Mesodermal cell (in vitro differentiated cells): ENCODE results near the gene ANK3.
"Not testable (repeated sequence)": the region's sequence is repeated elsewhere in the genome, so short reads cannot be mapped to it uniquely, and the experiment has no call there.

ENCODE experiments used
- H3K27ac ChIP-seq: 2 replicates; pipeline ENCODE4 v1.7.0; 2013; ENCODE audit warnings: mild to moderate bottlenecking, low read depth, low read length, moderate library complexity; ENCODE audit not compliant: severe bottlenecking
- H3K36me3 ChIP-seq: 2 replicates; pipeline ENCODE4 v1.7.1; 2013; ENCODE audit warnings: mild to moderate bottlenecking, low read length, moderate library complexity; ENCODE audit not compliant: control insufficient read depth, insufficient read depth
- H3K4me1 ChIP-seq: one replicate; pipeline ENCODE4 v1.7.1; 2013; ENCODE audit warnings: mild to moderate bottlenecking, low read length; ENCODE audit not compliant: insufficient read depth, control insufficient read depth, poor library complexity, severe bottlenecking
- H3K4me3 ChIP-seq: 2 replicates; pipeline ENCODE4 v1.7.0; 2013; ENCODE audit warnings: low read length, control low read depth, mild to moderate bottlenecking; ENCODE audit not compliant: insufficient read depth, poor library complexity, severe bottlenecking; ENCODE audit errors: extremely low read depth
- H3K9me3 ChIP-seq: 2 replicates; pipeline ENCODE4 v1.7.1; 2013; ENCODE audit warnings: mild to moderate bottlenecking, low read length, moderate library complexity; ENCODE audit not compliant: control insufficient read depth
- WGBS, 2 experiments: methylation state at CpG; one replicate each; pipeline ENCODE4 v1.1.5; 2013; ENCODE audit warnings: missing lambda C conversion rate in 2 of 2; ENCODE audit not compliant: insufficient coverage in 2 of 2; 5-methylcytosine and 5-hydroxymethylcytosine counted together

Gene ANK3

GRCh38 chr10:60295028-60295937 is 94.4 kb downstream of the ANK3 start:
- no peaks in the 10 kb centered on the region for H3K9me3 ChIP-seq
- no peaks in the 10 kb centered on the region for H3K36me3 ChIP-seq
- H3K4me1 ChIP-seq: peaks cover 24% of the 10 kb centered on the region
- WGBS, 2 experiments: 97 to 100% methylated on average over 4 to 6 of the region's 9 CpGs
- no peak overlapping the region for H3K27ac ChIP-seq
- H3K4me3 ChIP-seq: no peak overlapping the region

DNA sequence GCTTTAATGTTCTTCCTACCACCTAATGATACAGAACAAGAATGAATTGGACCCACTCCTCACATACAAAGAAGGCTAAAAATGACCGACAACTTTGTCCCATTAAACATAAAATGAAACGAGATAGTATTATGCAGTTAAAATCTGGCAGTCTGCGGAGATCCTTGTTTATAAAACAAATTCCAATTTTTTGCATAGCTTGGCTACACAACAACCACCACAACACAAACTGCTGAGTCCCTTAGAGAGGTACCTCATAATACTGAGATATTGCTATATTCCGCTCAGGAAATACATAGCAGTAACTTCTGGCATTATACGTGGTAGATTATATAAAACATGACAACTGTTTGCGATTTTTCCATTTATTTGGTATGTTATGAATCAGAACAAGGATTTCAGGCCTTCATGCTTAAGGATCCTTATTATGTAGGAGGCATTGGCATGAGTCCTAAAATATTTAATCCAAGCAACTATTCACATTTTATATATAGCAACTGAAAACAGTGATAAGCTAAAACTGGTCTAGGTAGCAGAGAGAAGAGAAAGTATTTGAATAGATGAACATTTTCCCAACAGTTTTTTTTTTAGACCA is 96.0 kb downstream of the ANK3 start:
- Histone ChIP-seq H3K27ac (no peak overlapping the region), H3K4me1 (peaks cover 18% of the 10 kb centered on the region), H3K36me3 (no peaks in the 10 kb centered on the region), H3K4me3 (no peak overlapping the region), H3K9me3 (no peaks in the 10 kb centered on the region)
- 94 to 100% methylated on average over 1 to 3 of the region's 6 CpGs for WGBS, 2 experiments

DNA sequence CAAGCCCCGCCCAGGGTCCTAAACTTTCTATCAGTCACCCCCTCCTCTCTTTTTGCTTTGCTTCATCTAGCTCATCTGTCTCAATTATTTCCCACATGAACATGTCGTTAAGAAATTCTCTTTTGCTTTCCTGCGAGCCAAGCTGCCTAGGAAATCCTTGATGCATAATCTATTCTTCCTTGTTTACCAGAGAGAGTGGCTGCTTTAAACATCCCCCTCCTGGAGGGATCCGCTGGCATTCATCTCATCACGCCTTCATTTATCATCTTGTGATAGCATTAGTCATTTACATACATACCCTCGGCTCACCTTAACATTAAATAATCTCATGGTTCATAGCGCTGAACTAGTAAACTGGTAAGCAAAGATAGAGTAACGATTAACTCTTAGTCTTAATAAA is 96.7 kb downstream of the ANK3 start:
- Histone ChIP-seq H3K4me1 (peaks cover 18% of the 10 kb centered on the region), H3K9me3 (no peaks in the 10 kb centered on the region), H3K36me3 (no peaks in the 10 kb centered on the region), H3K4me3 (no peak overlapping the region), H3K27ac (no peak overlapping the region)
- WGBS, 2 experiments: 88% methylated on average over 4 to 5 of the region's 8 CpGs

- H3K27ac ChIP-seq, H3K9me3 ChIP-seq, H3K4me3 ChIP-seq, H3K36me3 ChIP-seq: not testable (repeated sequence)
- H3K4me1 ChIP-seq: peaks cover 18% of the 10 kb centered on the region
- WGBS, 2 experiments: 76 to 88% methylated on average over 5 of the region's 6 CpGs
Measured at GRCh38 chr10:60292536-60292935, 97.1 kb downstream of the ANK3 start.

- 91 to 100% methylated on average over 3 of the region's 5 CpGs for WGBS, 2 experiments
- Histone ChIP-seq H3K4me3 (no peak overlapping the region), H3K9me3 (no peaks in the 10 kb centered on the region), H3K4me1 (peaks cover 17% of the 10 kb centered on the region), H3K36me3 (no peaks in the 10 kb centered on the region), H3K27ac (no peak overlapping the region)
Measured at GRCh38 chr10:60291344-60291930, 98.2 kb downstream of the ANK3 start.

DNA sequence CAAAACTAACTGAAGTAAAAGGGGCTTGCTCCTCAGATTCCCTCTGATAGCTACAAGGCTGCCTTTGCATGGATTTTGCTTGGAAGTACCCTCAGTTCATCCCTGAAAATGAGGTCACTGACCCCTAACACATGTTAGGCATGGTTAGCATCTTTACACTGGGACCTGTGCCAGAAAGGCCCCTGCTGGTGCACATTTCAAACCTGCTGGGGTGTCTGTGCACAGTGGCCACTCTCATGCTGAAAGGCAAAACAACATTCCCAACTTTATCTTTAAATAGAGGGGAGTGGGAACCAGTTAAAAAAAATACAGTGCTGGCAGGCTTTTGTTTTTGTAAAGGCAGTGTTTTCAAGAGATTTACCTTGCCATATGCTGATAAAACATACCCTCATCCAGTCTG is 99.1 kb downstream of the ANK3 start:
- Histone ChIP-seq H3K36me3 (no peaks in the 10 kb centered on the region), H3K27ac (peak overlapping the region; percentile 33)

GRCh38 chr10:60289800-60290199 is 99.9 kb downstream of the ANK3 start:
- H3K27ac ChIP-seq: no peak overlapping the region
- peaks cover 12% of the 10 kb centered on the region for H3K4me1 ChIP-seq
- no peaks in the 10 kb centered on the region for H3K9me3 ChIP-seq
- 89 to 100% methylated on average over 2 to 4 of the region's 9 CpGs for WGBS, 2 experiments
- H3K4me3 ChIP-seq: no peak overlapping the region
- H3K36me3 ChIP-seq: no peaks in the 10 kb centered on the region

More for the DNA sequence above, 99.1 kb downstream of the ANK3 start:
- no peak overlapping the region for H3K4me3 ChIP-seq
- peaks cover 12% of the 10 kb centered on the region for H3K4me1 ChIP-seq
- no peaks in the 10 kb centered on the region for H3K9me3 ChIP-seq

DNA sequence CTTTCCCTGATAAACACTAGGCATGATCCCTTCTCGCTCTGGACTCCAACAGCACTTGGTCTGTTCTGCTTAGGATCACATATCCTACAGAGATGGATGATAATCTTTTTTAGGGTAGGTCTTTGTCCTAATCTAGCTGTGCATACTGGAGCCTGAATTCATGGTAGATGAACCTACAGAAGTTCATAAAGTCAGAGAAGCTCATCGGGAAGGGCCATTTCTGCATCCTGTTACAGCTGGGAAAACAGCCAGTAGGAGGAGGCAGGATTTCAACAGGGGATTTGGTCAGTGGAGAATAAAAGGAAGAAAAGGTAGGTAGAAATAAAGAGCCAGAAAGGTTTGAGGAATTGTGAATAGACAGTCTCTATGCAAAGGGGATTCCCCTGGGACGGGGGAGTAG is 101.4 kb downstream of the ANK3 start:
- H3K9me3 ChIP-seq: no peaks in the 10 kb centered on the region
- WGBS, 2 experiments: 85 to 96% methylated on average over 2 to 3 of the region's 3 CpGs
- H3K27ac ChIP-seq: no peak overlapping the region
- no peaks in the 10 kb centered on the region for H3K36me3 ChIP-seq
- peaks cover 16% of the 10 kb centered on the region for H3K4me1 ChIP-seq
- no peak overlapping the region for H3K4me3 ChIP-seq

DNA sequence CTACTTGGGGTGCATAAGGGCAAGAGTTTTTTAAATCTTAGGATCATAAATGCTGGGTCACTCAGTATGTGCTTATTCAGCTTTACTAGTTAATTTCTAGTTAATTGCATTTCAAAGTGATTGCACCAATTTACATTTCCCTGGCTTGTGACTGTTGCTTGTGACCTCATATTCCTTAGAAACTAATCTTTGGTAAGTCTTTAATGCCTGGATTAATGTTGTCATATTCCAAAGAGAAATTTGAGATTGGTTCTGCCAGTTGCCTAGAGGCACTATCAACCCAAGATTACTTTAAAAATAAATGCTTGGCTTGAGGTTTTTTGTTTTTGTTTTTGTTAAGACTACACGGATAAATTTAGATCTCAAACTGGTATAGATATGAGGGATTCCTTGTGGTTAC is 103.1 kb downstream of the ANK3 start:
- H3K27ac ChIP-seq: no peak overlapping the region
- WGBS, 2 experiments: 100% methylated on average over 1 of the region's 1 CpG; no CpG with 5 or more reads in 1 of the 2 experiments

GRCh38 chr10:60283397-60283796 is 106.3 kb downstream of the ANK3 start:
- WGBS, 2 experiments: no CpG with 5 or more reads among the region's 2 CpGs
- H3K4me1 ChIP-seq: peaks cover 27% of the 10 kb centered on the region
- H3K27ac ChIP-seq: peak overlapping the region; percentile 6
- H3K4me3 ChIP-seq: no peak overlapping the region
- H3K36me3 ChIP-seq: peaks cover 8% of the 10 kb centered on the region
- no peaks in the 10 kb centered on the region for H3K9me3 ChIP-seq

More for the DNA sequence above, 103.1 kb downstream of the ANK3 start:
- no peak overlapping the region for H3K4me3 ChIP-seq
- H3K9me3 ChIP-seq: no peaks in the 10 kb centered on the region
- H3K36me3 ChIP-seq: no peaks in the 10 kb centered on the region
- H3K4me1 ChIP-seq: peaks cover 25% of the 10 kb centered on the region
